Ammon's horn (tissue), 1 donor: ENCODE measurements around the gene ASAP2.

ENCODE experiments used
- DNase-seq: peaks from one replicate; pipeline ENCODE4 v3.0.0-alpha.2; 2016; ENCODE audit warnings: low spot score

ASAP2 gene

GRCh38 chr2:9430316-9431293 lies 224.0 kb downstream of the ASAP2 start:
- DNase-seq = no peak

GRCh38 chr2:9434489-9434888 lies 227.9 kb downstream of the ASAP2 start:
- no peak for DNase-seq

- DNase-seq = no peak
Observed at GRCh38 chr2:9439536-9439935, 232.9 kb downstream of the ASAP2 start.

- DNase-seq = no peak
Observed at GRCh38 chr2:9440058-9440727, 233.6 kb downstream of the ASAP2 start.

- DNase-seq = no peak
Observed at GRCh38 chr2:9441556-9441955, 234.9 kb downstream of the ASAP2 start.

GRCh38 chr2:9443526-9443925 lies 236.9 kb downstream of the ASAP2 start:
- DNase-seq = no peak

GRCh38 chr2:9445089-9445488 lies 238.5 kb downstream of the ASAP2 start:
- DNase-seq = no peak

GRCh38 chr2:9451231-9451630 lies 244.6 kb downstream of the ASAP2 start:
- no peak for DNase-seq
